ENCODE measurements around the gene TLE2.

Gene TLE2

DNA sequence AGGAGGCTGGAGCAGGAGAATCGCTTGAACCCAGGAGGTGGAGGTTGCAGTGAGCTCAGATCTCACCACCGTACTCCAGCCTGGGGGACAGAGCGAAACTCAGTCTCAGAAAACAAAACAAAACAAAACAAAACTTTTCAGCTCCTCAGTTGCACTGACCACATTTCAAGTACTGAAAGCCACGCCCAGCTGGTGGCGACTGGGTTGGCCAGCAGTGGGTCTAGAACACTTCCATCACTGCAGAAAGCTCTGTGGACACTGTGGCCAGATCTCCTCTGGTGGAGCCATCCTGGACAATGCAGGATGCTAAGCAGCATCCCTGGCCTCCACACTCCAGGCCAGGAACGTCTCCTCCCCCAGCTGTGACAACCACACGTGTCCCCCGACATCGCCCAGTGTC, 21.1 kb downstream of the TLE2 start:
- TF ChIP-seq, protein P1, sequence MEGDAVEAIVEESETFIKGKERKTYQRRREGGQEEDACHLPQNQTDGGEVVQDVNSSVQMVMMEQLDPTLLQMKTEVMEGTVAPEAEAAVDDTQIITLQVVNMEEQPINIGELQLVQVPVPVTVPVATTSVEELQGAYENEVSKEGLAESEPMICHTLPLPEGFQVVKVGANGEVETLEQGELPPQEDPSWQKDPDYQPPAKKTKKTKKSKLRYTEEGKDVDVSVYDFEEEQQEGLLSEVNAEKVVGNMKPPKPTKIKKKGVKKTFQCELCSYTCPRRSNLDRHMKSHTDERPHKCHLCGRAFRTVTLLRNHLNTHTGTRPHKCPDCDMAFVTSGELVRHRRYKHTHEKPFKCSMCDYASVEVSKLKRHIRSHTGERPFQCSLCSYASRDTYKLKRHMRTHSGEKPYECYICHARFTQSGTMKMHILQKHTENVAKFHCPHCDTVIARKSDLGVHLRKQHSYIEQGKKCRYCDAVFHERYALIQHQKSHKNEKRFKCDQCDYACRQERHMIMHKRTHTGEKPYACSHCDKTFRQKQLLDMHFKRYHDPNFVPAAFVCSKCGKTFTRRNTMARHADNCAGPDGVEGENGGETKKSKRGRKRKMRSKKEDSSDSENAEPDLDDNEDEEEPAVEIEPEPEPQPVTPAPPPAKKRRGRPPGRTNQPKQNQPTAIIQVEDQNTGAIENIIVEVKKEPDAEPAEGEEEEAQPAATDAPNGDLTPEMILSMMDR (IDR thresholded peaks at IDR 0.05; ENCODE audit: extremely low read depth, missing control alignments), result no peak
- no peak for DNase-seq (ENCODE audit: low spot score)

GRCh38 chr19:3006075-3006767, 22.9 kb downstream of the TLE2 start:
- TF ChIP-seq, protein P1 (IDR thresholded peaks at IDR 0.05; ENCODE audit: extremely low read depth, missing control alignments), result no peak
- no peak for DNase-seq (ENCODE audit: low spot score)

DNA sequence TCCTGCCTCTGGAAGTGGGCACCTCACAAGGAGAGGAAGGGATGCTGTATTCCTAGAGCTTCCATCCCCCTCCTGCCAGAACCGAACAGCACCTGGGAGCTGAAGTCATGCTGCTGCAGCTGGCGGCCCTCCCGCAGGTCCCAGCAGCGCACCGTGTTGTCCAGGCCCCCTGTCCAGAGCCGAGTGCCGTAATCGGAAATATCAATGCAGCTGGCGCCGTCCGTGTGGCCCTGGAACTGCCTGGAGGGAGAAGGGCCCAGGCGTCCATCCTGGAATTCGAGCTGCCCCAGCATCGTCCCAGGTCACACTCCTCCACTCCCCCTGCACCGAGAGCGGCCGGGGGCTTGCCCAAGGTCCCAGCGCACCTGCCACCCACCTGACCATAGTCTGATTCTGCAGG, 23.7 kb downstream of the TLE2 start:
- TF ChIP-seq, protein P1 (IDR thresholded peaks at IDR 0.05; ENCODE audit: extremely low read depth, missing control alignments), result no peak

GRCh38 chr19:3004522-3004921, 24.6 kb downstream of the TLE2 start:
- TF ChIP-seq, protein P1 (IDR thresholded peaks at IDR 0.05; ENCODE audit: extremely low read depth, missing control alignments), result no peak
- DNase-seq (ENCODE audit: low spot score), result no peak

More for the DNA sequence above, 23.7 kb downstream of the TLE2 start:
- no peak for DNase-seq (ENCODE audit: low spot score)

DNA sequence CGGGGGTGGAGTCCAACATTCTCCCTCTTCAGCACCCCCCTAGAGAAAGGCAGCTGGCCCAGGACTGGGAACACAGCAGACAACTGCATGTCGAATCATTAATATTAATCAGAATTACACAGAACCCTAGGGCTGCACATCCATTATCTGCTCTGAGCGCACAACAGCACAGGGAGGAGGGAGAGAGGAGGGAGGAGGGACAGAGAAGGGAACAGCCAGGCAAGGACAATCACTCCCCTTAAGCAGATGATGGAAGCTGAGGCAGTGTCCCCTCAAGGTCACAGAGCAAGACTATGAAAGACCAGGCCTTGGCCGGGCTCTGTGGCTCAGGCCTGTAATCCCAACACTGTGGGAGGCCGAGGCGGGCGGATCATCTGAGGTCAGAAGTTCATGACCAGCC, 26.0 kb downstream of the TLE2 start:
- TF ChIP-seq, protein P1 (IDR thresholded peaks at IDR 0.05; ENCODE audit: extremely low read depth, missing control alignments), result no peak
- no peak for DNase-seq (ENCODE audit: low spot score)

- no peak for DNase-seq (ENCODE audit: low spot score)
- TF ChIP-seq, protein P1 (IDR thresholded peaks at IDR 0.05; ENCODE audit: extremely low read depth, missing control alignments), result no peak
These were observed 27.8 kb downstream of the TLE2 start for GRCh38 chr19:3001235-3001800.

DNA sequence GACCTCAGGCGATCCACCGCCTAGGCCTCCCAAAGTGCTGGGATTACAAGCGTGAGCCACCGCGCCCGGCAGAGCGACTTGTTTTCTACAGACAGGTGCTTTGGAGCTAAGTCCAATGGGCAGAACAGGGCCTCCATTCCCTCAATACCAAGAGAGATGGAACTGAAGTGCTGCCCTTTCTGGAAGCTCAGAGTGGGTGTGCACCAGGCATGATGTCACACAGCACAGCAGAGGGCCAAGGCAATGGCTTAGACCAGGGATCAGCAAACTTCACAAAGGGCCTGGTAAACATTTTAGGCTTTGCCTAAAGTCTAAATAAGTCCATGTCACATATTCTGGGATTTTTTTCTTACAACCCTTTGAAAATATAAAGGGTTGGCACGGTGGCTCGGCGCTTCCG, 30.4 kb downstream of the TLE2 start:
- no peak for DNase-seq (ENCODE audit: low spot score)
- TF ChIP-seq, protein P1 (IDR thresholded peaks at IDR 0.05; ENCODE audit: extremely low read depth, missing control alignments), result no peak

Measured in GM20000 (cell line).